Skin of body (tissue), 2 donors: Measurements from ENCODE around the gene CHST15. TPM values are rescaled to one million over a fixed set of nuclear protein-coding genes. Genes with fewer than 3 reads are reported as not detected.

Experiments used
- DNase-seq: peaks from one replicate; lab custom pipeline; 2025; lab: John Stamatoyannopoulos, UW
- total RNA-seq: library from RNA; depleted of rRNA; stranded (reverse); fragments of >200 nt; gene quantifications from one replicate; pipeline ENCODE4 v1.2.3, GENCODE V29; 2014

CHST15 gene
- total RNA-seq, 1 donor from 2014 or later: 16.5 TPM

- DNase-seq: no peak
Observed at GRCh38 chr10:123972481-123973401, 120.7 kb downstream of the CHST15 start.

GRCh38 chr10:123970927-123971286, 122.5 kb downstream of the CHST15 start:
- no peak for DNase-seq

DNA sequence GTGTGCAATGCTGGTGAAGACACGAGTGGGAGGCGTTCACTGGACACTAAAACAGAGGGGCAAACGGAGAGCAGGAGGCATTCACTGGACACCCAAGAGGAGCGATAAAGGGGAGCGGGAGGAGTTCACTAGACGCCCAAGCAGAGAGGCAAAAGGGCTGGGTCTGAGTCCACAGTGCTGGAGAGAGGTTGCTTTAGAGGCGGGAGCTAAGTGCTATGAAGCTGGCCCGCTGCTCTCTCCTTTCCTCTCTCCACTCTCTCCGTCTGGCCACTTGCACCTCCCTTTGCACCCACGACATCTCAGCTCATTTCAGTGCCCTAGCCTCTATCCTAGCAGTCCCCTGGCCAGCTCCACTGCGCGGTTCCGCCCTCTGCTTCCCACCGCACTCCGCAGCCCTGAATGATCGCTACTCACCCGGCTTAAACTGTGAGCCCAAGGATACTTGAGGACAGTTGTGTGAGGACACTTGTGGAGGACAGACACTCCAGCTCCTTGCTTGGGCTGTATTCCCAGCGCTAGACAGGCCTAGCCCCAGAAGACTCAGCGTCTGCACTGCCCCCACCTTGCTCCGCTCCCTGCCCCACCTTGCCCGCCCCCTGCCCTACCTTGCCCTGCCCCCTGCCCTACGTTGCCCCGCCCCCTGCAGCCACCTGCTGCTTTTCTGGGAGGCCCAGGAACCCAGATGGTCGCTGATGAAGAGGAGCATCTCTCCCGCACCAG, 123.0 kb downstream of the CHST15 start:
- DNase-seq: no peak

- DNase-seq: peak; percentile 56
Observed at GRCh38 chr10:123967626-123968243, 125.7 kb downstream of the CHST15 start.

GRCh38 chr10:123966896-123967231, 126.5 kb downstream of the CHST15 start:
- DNase-seq: no peak

DNA sequence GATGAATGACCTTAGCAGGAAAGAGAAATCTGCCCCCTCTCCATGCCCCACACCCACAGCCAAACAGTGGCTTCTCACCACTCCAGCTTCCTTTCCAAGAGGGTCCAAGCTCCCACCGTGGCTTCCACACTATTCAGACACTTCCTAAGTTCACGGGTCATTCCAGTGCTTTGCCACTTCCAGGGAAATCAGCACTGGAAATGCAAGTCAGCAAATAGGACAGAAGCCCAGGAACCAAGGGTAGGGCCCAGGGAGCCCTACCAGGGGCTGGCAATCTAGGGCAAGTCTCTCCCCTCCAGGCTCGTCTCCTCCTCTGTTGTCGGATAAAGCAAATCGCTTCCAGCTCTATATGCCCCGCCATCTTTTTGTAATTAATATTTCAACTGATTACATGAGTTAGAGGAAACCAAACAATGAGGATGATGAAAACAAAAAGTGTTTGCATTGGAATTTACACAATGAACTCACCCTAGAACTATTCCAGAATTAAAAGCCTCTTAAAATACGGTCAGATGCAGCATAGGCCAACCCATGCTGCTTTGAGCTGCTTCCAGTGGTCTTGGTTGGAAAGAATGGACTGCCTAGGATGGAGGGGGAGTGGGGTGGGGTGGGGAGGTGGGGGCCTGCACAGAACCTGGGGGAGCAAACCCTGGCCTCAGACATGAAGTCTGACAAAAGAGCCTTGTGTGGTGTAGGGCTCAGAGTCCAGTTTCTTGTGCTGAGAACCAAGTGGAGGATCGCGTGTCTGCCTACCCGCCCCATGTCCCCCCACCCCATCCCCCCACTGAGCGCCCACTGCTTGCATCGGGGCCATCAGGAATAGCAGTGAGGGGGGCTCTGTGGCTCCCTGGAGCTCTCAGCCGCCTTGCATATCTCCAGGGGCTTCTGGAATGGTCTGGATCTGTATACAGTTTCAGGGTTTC, 127.2 kb downstream of the CHST15 start:
- peak; percentile 42 for DNase-seq

DNA sequence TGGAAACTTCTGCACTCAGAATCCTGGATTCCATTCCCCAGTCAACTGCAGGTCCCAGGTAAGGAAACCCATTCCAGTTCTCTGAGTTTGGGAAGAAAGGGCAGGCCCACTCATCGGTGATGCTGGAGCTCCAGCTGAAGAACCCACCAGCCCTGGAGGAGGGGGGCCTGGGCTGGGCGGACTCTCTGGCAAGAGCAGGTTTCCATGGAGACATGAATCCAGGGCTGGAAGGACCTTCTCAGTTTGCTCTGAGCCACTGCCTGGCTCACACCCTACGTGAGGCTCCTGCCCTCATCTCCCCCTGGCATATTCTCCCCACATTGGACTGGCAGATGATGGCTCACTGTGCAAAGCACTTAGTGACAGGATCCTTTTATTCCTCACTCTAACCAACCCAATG, 128.4 kb downstream of the CHST15 start:
- DNase-seq: no peak

DNA sequence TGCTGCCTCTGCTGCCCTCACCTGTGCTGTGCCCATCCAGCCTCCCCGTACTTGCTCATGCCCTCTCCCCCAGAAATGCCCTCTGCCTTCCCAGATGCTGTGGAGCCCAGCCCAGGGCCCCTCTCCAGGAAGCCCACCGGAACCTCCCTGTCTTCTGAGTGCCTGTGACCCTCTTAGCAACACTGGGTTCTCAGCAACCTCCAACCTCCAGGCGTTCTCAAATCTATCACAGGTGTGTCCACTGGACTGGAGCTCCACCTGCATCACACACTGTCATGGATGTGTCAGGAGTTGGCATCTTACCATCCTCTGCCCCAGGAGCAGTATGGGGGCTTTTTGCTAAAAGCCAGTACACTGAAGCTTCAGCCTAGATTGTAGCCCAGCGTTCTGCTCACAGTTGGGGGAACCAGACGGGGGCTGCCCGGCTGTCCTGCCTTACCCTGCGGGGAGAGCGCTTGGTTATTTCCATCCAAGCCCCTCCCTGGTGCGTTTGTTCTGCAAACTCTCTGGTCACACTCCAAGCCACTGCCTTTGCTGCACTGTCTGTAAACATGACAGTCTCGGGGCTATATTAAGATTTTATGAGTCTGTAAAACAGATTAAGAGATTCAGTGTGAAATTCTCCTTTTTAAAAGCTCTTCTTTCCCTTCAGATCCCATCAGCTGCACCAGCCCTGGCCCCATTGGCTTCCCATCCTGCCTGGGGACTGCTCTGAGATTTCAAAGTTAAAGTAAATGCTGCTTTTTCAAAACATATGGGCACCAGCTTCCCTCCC, 130.5 kb downstream of the CHST15 start:
- DNase-seq: peak; percentile 14

DNA sequence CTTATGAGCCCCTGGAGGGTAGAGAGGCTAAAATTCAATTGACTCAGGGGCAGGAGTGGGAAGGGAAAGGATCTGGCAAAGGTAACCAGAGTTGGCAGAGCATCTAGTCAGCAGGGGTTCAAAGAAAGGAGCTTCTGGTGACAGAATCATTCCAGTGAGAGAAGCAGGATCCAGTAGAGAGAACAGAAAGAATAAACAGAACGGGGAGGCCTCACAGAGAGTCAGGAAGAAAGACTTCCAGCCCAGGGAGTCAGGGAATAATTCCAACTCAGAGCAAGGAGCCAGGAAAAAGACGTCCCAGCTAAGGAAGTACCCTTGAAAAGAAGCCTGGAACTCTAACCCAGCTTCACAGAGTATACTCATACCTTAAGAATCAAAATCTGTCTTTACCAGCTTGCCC, 135.2 kb downstream of the CHST15 start:
- DNase-seq: no peak

Other genes with a start within 250 kb of the CHST15 start
- gene CPXM2, start 201.8 kb downstream of the CHST15 start, total RNA-seq: 4.9 TPM